Breast epithelium (tissue), 4 donors: Measurements from ENCODE around the gene CRYAB. TPM values are rescaled to one million over a fixed set of nuclear protein-coding genes. Genes with fewer than 3 reads are reported as not detected.

Experiments used
- DNase-seq, 2 donors: peaks; one replicate each; pipeline ENCODE4 v3.0.0-alpha.2; 2019; ENCODE audit warnings: low spot score in 2 of 2
- H3K27ac ChIP-seq, 2 donors: fragments of 200-600 bp; sonication (generic) in 1 of 2; one replicate each; pipeline ENCODE4 v1.5.1; 2016 to 2019; ENCODE audit warnings: mild to moderate bottlenecking in 1 of 2
- H3K27me3 ChIP-seq, 2 donors: fragments of 200-600 bp; sonication (generic) in 1 of 2; one replicate each; pipeline versions ENCODE4 v1.5.1 to v1.6.0; 2017 to 2019; ENCODE audit warnings: control low read depth in 1 of 2, mild to moderate bottlenecking in 1 of 2
- H3K36me3 ChIP-seq: fragments of 200-600 bp; one replicate; pipeline ENCODE4 v1.5.1; 2019
- H3K4me1 ChIP-seq, 2 donors: fragments of 200-600 bp; sonication (generic); one replicate each; pipeline ENCODE4 v1.5.1; 2016 to 2019; ENCODE audit warnings: control low read depth in 1 of 2
- H3K4me3 ChIP-seq, 3 donors: fragments of 200-600 bp; sonication (generic); 1 replicate in 2 of 3; 2 replicates in 1 of 3; pipeline ENCODE4 v1.5.1; 2016 to 2019; ENCODE audit warnings: mild to moderate bottlenecking in 3 of 3, moderate library complexity in 2 of 3
- H3K9me3 ChIP-seq, 2 donors: fragments of 200-600 bp; sonication (generic) in 1 of 2; one replicate each; pipeline ENCODE4 v1.5.1; 2016 to 2019; ENCODE audit warnings: control low read depth in 1 of 2
- CTCF ChIP-seq, 3 donors: fragments of 450-650 bp; IDR thresholded peaks; one replicate each; pipeline ENCODE4 v1.5.1; 2016 to 2017; ENCODE audit warnings: antibody characterized with exemption in 3 of 3, mild to moderate bottlenecking in 3 of 3, moderate library complexity in 3 of 3
- POLR2A ChIP-seq: fragments of 450-650 bp; IDR thresholded peaks from one replicate; pipeline ENCODE4 v1.6.1; 2016; ENCODE audit warnings: antibody characterized with exemption, mild to moderate bottlenecking, moderate library complexity
- POLR2AphosphoS5 ChIP-seq, 3 donors: sonication (generic); formaldehyde crosslinking; IDR thresholded peaks; one replicate each; pipeline ENCODE4 v1.6.1; 2017; ENCODE audit warnings: antibody characterized with exemption in 3 of 3
- intact Hi-C: fragments of 100-400 bp; cut with DNase I; formaldehyde crosslinking; loops from one replicate; pipeline ENCODE4 v1.15.1; 2023; ENCODE audit warnings: low total_unique reads
- total RNA-seq, 3 donors: library from RNA; depleted of rRNA; stranded (reverse); fragments of >200 nt; gene quantifications; one replicate each; pipeline ENCODE4 v1.1.0, GENCODE V29; 2016

The CRYAB gene
- total RNA-seq, 3 donors from 2014 or later = 132 to 299 (median 271) TPM

GRCh38 chr11:111937844-111938243, 26.3 kb upstream of the CRYAB start:
- Histone ChIP-seq H3K27me3 (no peaks in the 10 kb centered on the region), H3K4me1 (peaks cover 8 to 16% of the 10 kb centered on the region in 2 donors), H3K27ac (peak overlapping the region; percentile 70 to 82), H3K9me3 (no peaks in the 10 kb centered on the region), H3K4me3 (peak overlapping the region; percentile 55 to 91 (median 83)), H3K36me3 (no peaks in the 10 kb centered on the region)
- intact Hi-C loops = no loop called here
- TF ChIP-seq CTCF (IDR thresholded peaks at IDR 0.05) = no peak
- TF ChIP-seq POLR2AphosphoS5 (IDR thresholded peaks at IDR 0.05) = no peak
- no peak for TF ChIP-seq POLR2A
- no peak for DNase-seq

GRCh38 chr11:111937461-111937769, 25.8 kb upstream of the CRYAB start:
- intact Hi-C loops = no loop called here
- TF ChIP-seq CTCF (IDR thresholded peaks at IDR 0.05) = no peak
- TF ChIP-seq POLR2A = no peak
- TF ChIP-seq POLR2AphosphoS5 (IDR thresholded peaks at IDR 0.05) = no peak
- peaks cover 8 to 16% of the 10 kb centered on the region in 2 donors for H3K4me1 ChIP-seq
- H3K36me3 ChIP-seq = no peaks in the 10 kb centered on the region
- H3K9me3 ChIP-seq = no peaks in the 10 kb centered on the region
- no peak for DNase-seq
- peak overlapping the region; percentile 70 to 82 for H3K27ac ChIP-seq
- H3K4me3 ChIP-seq = peak overlapping the region; percentile 55 to 91 (median 83)
- H3K27me3 ChIP-seq = no peaks in the 10 kb centered on the region

- TF ChIP-seq POLR2A (no peak), POLR2AphosphoS5 (IDR thresholded peaks at IDR 0.05) (no peak), CTCF (IDR thresholded peaks at IDR 0.05) (no peak)
- peak overlapping the region; percentile 55 to 91 (median 83) for H3K4me3 ChIP-seq
- H3K27me3 ChIP-seq = no peaks in the 10 kb centered on the region
- H3K4me1 ChIP-seq = peaks cover 8 to 16% of the 10 kb centered on the region in 2 donors
- H3K36me3 ChIP-seq = no peaks in the 10 kb centered on the region
- peak overlapping the region; percentile 45 to 82 for H3K27ac ChIP-seq
- intact Hi-C loops = no loop called here
- no peak for DNase-seq
- H3K9me3 ChIP-seq = no peaks in the 10 kb centered on the region
Measured at GRCh38 chr11:111936040-111936540, 24.5 kb upstream of the CRYAB start.

- Histone ChIP-seq H3K27me3 (no peaks in the 10 kb centered on the region), H3K27ac (peak overlapping the region; percentile 45 to 69), H3K4me1 (peaks cover 8 to 16% of the 10 kb centered on the region in 2 donors), H3K4me3 (no peak overlapping the region), H3K36me3 (no peaks in the 10 kb centered on the region), H3K9me3 (no peaks in the 10 kb centered on the region)
- TF ChIP-seq CTCF (IDR thresholded peaks at IDR 0.05) (no peak), POLR2AphosphoS5 (IDR thresholded peaks at IDR 0.05) (no peak), POLR2A (no peak)
- intact Hi-C loops = no loop called here
- DNase-seq = no peak
Measured at GRCh38 chr11:111935317-111936039, 23.9 kb upstream of the CRYAB start.

GRCh38 chr11:111934306-111934705, 22.7 kb upstream of the CRYAB start:
- Histone ChIP-seq H3K9me3 (no peaks in the 10 kb centered on the region), H3K27me3 (no peaks in the 10 kb centered on the region), H3K4me1 (peaks cover 8 to 16% of the 10 kb centered on the region in 2 donors), H3K36me3 (no peaks in the 10 kb centered on the region), H3K4me3 (no peak overlapping the region), H3K27ac (no peak overlapping the region)
- no peak for TF ChIP-seq POLR2AphosphoS5 (IDR thresholded peaks at IDR 0.05)
- TF ChIP-seq POLR2A = no peak
- TF ChIP-seq CTCF (IDR thresholded peaks at IDR 0.05) = no peak
- intact Hi-C loops = no loop called here
- DNase-seq = no peak
